Loucy (cell line): Measurements from ENCODE around the gene RAD51B.

ENCODE experiments used
- H2AFZ ChIP-seq: fragments of 200-600 bp; sonication (generic); 2 replicates; pipeline ENCODE4 v1.6.0; 2016; ENCODE audit warnings: antibody characterized with exemption, mild to moderate bottlenecking, low read length, moderate library complexity
- H3F3A ChIP-seq: fragments of 200-600 bp; 2 replicates; pipeline ENCODE4 v1.6.0; 2016; ENCODE audit warnings: antibody characterized with exemption, low read depth, mild to moderate bottlenecking
- H3K27me3 ChIP-seq: fragments of 200-600 bp; sonication (generic); 2 replicates; pipeline ENCODE4 v1.6.1; 2014; ENCODE audit warnings: low read length, mild to moderate bottlenecking; ENCODE audit not compliant: insufficient read depth, poor library complexity, severe bottlenecking
- H3K36me3 ChIP-seq: fragments of 200-600 bp; sonication (generic); 2 replicates; pipeline ENCODE4 v1.6.1; 2016; ENCODE audit warnings: low read length; ENCODE audit not compliant: insufficient read depth
- H3K4me1 ChIP-seq: fragments of 200-600 bp; sonication (generic); 2 replicates; pipeline ENCODE4 v1.5.1; 2014; ENCODE audit warnings: low read length, mild to moderate bottlenecking; ENCODE audit not compliant: insufficient read depth, poor library complexity, severe bottlenecking
- H3K4me2 ChIP-seq: fragments of 200-600 bp; sonication (generic); 2 replicates; pipeline ENCODE4 v1.6.0; 2014; ENCODE audit warnings: antibody characterized with exemption, low read length, low read depth, mild to moderate bottlenecking; ENCODE audit not compliant: poor library complexity, severe bottlenecking
- H3K4me3 ChIP-seq: fragments of 200-600 bp; sonication (generic); 2 replicates; pipeline ENCODE4 v1.5.1; 2014; ENCODE audit warnings: low read length, mild to moderate bottlenecking, mixed read lengths; ENCODE audit not compliant: poor library complexity, severe bottlenecking
- H3K79me2 ChIP-seq: fragments of 200-600 bp; sonication (generic); 2 replicates; pipeline ENCODE4 v1.6.1; 2014; ENCODE audit warnings: low read length; ENCODE audit not compliant: insufficient read depth
- H3K9ac ChIP-seq: fragments of 200-600 bp; sonication (generic); 2 replicates; pipeline ENCODE4 v1.6.0; 2014; ENCODE audit warnings: mild to moderate bottlenecking, low read depth, low read length, moderate library complexity; ENCODE audit not compliant: poor library complexity, severe bottlenecking
- H3K9me2 ChIP-seq: fragments of 200-600 bp; sonication (generic); replicated peaks from 2 replicates; pipeline ENCODE4 v1.6.1; 2016; ENCODE audit warnings: low read depth, low read length, mixed read lengths
- H3K9me3 ChIP-seq: fragments of 200-600 bp; sonication (generic); 2 replicates; pipeline ENCODE4 v1.6.1; 2014; ENCODE audit warnings: mild to moderate bottlenecking, antibody characterized with exemption, low read length, low read depth; ENCODE audit not compliant: insufficient read depth
- H4K20me1 ChIP-seq: fragments of 200-600 bp; sonication (generic); 2 replicates; pipeline ENCODE4 v1.6.0; 2014; ENCODE audit warnings: antibody characterized with exemption, low read length, mild to moderate bottlenecking; ENCODE audit not compliant: insufficient read depth, poor library complexity, severe bottlenecking
- EZH2phosphoT487 ChIP-seq: fragments of 200-600 bp; IDR thresholded peaks from 2 replicates; pipeline ENCODE4 v1.6.1; 2018; ENCODE audit warnings: antibody characterized with exemption, mild to moderate bottlenecking, moderate library complexity, borderline replicate concordance
- TF ChIP-seq, protein P1 (sequence below): fragments of 200-600 bp; sonication (generic); conservative IDR thresholded peaks from 2 replicates; pipeline ENCODE4 v1.5.1; 2014; ENCODE audit warnings: mild to moderate bottlenecking, antibody characterized with exemption, low read length

RAD51B gene

DNA sequence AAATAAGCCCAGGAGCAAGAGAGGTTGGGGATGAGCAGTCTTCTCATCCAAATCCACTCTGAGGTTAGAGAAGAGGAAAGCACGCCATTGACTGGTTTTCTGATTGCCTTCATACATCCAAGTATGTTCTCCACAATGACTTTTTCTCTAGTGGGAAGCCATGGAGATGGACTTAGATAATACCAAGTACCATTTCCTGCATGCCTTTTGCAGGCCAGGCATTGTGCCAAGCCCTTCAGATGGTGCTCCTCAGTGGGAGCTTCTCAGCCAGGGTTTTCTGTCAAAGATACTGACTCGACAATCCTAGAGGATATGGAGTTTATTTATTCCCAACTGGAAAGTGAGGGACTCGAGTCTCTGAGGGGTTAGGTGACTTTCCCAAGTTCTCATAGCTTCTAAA lies 755.3 kb downstream of the RAD51B start:
- Histone ChIP-seq H3F3A (no peaks in the 10 kb centered on the region), H3K79me2 (no peaks in the 10 kb centered on the region), H3K9me3 (0 out of 2 replicates have a peak, but pooled peaks cover 3% of the 10 kb centered on the region), H3K4me2 (no peak overlapping the region), H3K9me2 (no peaks in the 10 kb centered on the region), H3K27me3 (no peaks in the 10 kb centered on the region), H3K36me3 (no peaks in the 10 kb centered on the region), H3K4me1 (peaks cover 13% of the 10 kb centered on the region), H3K4me3 (no peak overlapping the region), H4K20me1 (no peaks in the 10 kb centered on the region), H3K9ac (no peak overlapping the region), H2AFZ (no peak overlapping the region)
- TF ChIP-seq, protein P1, sequence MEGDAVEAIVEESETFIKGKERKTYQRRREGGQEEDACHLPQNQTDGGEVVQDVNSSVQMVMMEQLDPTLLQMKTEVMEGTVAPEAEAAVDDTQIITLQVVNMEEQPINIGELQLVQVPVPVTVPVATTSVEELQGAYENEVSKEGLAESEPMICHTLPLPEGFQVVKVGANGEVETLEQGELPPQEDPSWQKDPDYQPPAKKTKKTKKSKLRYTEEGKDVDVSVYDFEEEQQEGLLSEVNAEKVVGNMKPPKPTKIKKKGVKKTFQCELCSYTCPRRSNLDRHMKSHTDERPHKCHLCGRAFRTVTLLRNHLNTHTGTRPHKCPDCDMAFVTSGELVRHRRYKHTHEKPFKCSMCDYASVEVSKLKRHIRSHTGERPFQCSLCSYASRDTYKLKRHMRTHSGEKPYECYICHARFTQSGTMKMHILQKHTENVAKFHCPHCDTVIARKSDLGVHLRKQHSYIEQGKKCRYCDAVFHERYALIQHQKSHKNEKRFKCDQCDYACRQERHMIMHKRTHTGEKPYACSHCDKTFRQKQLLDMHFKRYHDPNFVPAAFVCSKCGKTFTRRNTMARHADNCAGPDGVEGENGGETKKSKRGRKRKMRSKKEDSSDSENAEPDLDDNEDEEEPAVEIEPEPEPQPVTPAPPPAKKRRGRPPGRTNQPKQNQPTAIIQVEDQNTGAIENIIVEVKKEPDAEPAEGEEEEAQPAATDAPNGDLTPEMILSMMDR: no peak
- TF ChIP-seq EZH2phosphoT487: no peak

DNA sequence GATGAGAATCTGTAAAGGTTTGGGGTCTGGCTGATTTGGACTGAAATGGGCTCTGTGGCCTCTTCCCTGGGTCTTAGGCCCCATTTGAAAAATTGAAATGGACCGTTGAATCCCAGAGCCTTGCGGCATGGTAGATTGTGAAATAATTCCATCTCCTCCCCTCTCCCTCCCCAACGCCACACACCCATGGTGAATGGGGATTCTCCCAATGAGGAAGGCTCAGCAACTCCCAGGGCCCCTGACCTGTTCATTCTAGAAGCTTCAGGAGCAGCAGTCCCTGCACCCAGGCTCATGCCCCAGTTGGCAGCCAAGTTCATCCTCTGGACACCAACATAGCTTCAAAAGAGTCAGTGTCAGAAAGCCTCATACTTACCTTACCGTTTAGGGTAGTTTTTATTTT lies 755.8 kb downstream of the RAD51B start:
- Histone ChIP-seq H3K9ac (no peak overlapping the region), H3K4me3 (no peak overlapping the region), H3K79me2 (no peaks in the 10 kb centered on the region), H3K36me3 (no peaks in the 10 kb centered on the region), H3K4me1 (peaks cover 13% of the 10 kb centered on the region), H2AFZ (no peak overlapping the region), H4K20me1 (no peaks in the 10 kb centered on the region), H3K27me3 (no peaks in the 10 kb centered on the region), H3F3A (no peaks in the 10 kb centered on the region), H3K4me2 (no peak overlapping the region), H3K9me3 (0 out of 2 replicates have a peak, but pooled peaks cover 3% of the 10 kb centered on the region), H3K9me2 (no peaks in the 10 kb centered on the region)
- TF ChIP-seq, protein P1: no peak
- no peak for TF ChIP-seq EZH2phosphoT487

DNA sequence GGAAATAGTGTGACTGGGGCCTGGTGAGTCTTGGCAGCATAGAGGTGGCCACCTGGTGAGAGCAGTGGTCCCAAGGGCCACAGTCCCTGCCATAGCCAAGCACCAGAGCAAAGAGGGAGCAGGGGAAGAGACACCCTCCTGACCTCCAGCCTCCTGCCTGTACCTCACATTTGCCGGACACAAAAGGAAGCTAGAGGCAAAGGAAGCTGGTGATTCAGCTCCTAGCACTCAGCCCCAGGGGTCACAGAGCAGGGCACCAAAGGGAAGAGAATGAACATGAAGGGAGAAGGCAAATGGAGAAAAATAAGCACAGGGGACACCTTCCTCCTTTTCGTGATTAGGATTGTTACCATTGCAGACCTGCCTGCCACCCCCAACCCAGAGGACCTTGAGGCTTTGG lies 756.5 kb downstream of the RAD51B start:
- Histone ChIP-seq H3K9me3 (0 out of 2 replicates have a peak, but pooled peaks cover 3% of the 10 kb centered on the region), H3K79me2 (no peaks in the 10 kb centered on the region), H3K36me3 (no peaks in the 10 kb centered on the region), H3K27me3 (no peaks in the 10 kb centered on the region), H3K9me2 (no peaks in the 10 kb centered on the region), H2AFZ (no peak overlapping the region), H3K4me3 (no peak overlapping the region), H4K20me1 (no peaks in the 10 kb centered on the region), H3K4me1 (peaks cover 13% of the 10 kb centered on the region), H3K9ac (no peak overlapping the region), H3K4me2 (no peak overlapping the region), H3F3A (no peaks in the 10 kb centered on the region)
- TF ChIP-seq, protein P1: no peak
- TF ChIP-seq EZH2phosphoT487: no peak
